SK-N-MC (cell line): ENCODE results near the gene ADGRL3.
"Not testable (repeated sequence)": the region's sequence is repeated elsewhere in the genome, so short reads cannot be mapped to it uniquely, and the experiment has no call there.

Experiments
- DNase-seq: peaks from one replicate; pipeline ENCODE4 v3.0.0-alpha.2; 2011; ENCODE audit warnings: low read depth, low spot score
- H3K27ac ChIP-seq: fragments of 200-600 bp; sonication (generic); 2 replicates; pipeline ENCODE4 v1.5.1; 2016; ENCODE audit warnings: mixed run types
- H3K36me3 ChIP-seq: fragments of 200-600 bp; sonication (generic); 2 replicates; pipeline ENCODE4 v1.6.1; 2017; ENCODE audit warnings: antibody characterized with exemption, low read length, mixed read lengths; ENCODE audit not compliant: insufficient read depth
- H3K4me3 ChIP-seq: fragments of 200-600 bp; sonication (generic); 2 replicates; pipeline ENCODE4 v1.5.1; 2016
- H3K9ac ChIP-seq: fragments of 200-600 bp; sonication (generic); 2 replicates; pipeline ENCODE4 v1.8.0; 2017; ENCODE audit warnings: mixed run types, mixed read lengths; ENCODE audit not compliant: insufficient read length
- H3K9me3 ChIP-seq: fragments of 200-600 bp; sonication (generic); 2 replicates; pipeline ENCODE4 v1.6.1; 2017; ENCODE audit warnings: low read depth, mild to moderate bottlenecking, antibody characterized with exemption, low read length, moderate library complexity, mixed read lengths
- EZH2 ChIP-seq: fragments of 200-600 bp; sonication (generic); IDR thresholded peaks from one replicate; pipeline ENCODE4 v1.6.1; 2017; ENCODE audit warnings: antibody characterized with exemption
- FOXP2 ChIP-seq: optimal IDR thresholded peaks from 2 replicates; pipeline ENCODE3; 2011; ENCODE audit warnings: mild to moderate bottlenecking, moderate library complexity; ENCODE audit not compliant: insufficient read depth; ENCODE audit errors: extremely low read length, control extremely low read depth
- POLR2AphosphoS5 ChIP-seq: IDR thresholded peaks from 2 replicates; pipeline ENCODE4 v1.6.1; 2012; ENCODE audit warnings: mild to moderate bottlenecking, low read depth, low read length, borderline replicate concordance

The ADGRL3 gene

GRCh38 chr4:61201961-61202637, 2.0 kb downstream of the ADGRL3 start:
- Histone ChIP-seq H3K4me3 (peak overlapping the region; percentile 95), H3K9me3 (no peaks in the 10 kb centered on the region), H3K27ac (no peak overlapping the region), H3K36me3 (no peaks in the 10 kb centered on the region), H3K9ac (no peak overlapping the region)
- TF ChIP-seq FOXP2 (no peak), POLR2AphosphoS5 (no peak), EZH2 (no peak)
- no peak for DNase-seq

GRCh38 chr4:61202638-61203435, 2.7 kb downstream of the ADGRL3 start:
- peak overlapping the region; percentile 95 for H3K4me3 ChIP-seq
- no peak overlapping the region for H3K9ac ChIP-seq
- H3K9me3 ChIP-seq: no peaks in the 10 kb centered on the region
- TF ChIP-seq POLR2AphosphoS5: no peak
- no peak for TF ChIP-seq EZH2
- TF ChIP-seq FOXP2: no peak
- no peak for DNase-seq
- H3K27ac ChIP-seq: no peak overlapping the region
- H3K36me3 ChIP-seq: no peaks in the 10 kb centered on the region

- H3K9ac ChIP-seq: no peak overlapping the region
- H3K27ac ChIP-seq: no peak overlapping the region
- H3K36me3 ChIP-seq: no peaks in the 10 kb centered on the region
- DNase-seq: no peak
- H3K4me3 ChIP-seq: peak overlapping the region; percentile 95
- no peaks in the 10 kb centered on the region for H3K9me3 ChIP-seq
- TF ChIP-seq POLR2AphosphoS5 (no peak), EZH2 (no peak), FOXP2 (no peak)
Measured at GRCh38 chr4:61203436-61203790, 3.3 kb downstream of the ADGRL3 start.

- no peaks in the 10 kb centered on the region for H3K36me3 ChIP-seq
- DNase-seq: no peak
Measured at GRCh38 chr4:61204353-61205060, 4.4 kb downstream of the ADGRL3 start.

GRCh38 chr4:61205066-61205465, 4.9 kb downstream of the ADGRL3 start:
- H3K36me3 ChIP-seq: no peaks in the 10 kb centered on the region
- no peak for DNase-seq
- TF ChIP-seq EZH2: no peak
- no peak for TF ChIP-seq POLR2AphosphoS5
- no peak for TF ChIP-seq FOXP2
- no peak overlapping the region for H3K27ac ChIP-seq
- no peak overlapping the region for H3K4me3 ChIP-seq
- H3K9me3 ChIP-seq: no peaks in the 10 kb centered on the region
- no peak overlapping the region for H3K9ac ChIP-seq

More at GRCh38 chr4:61204353-61205060, 4.4 kb downstream of the ADGRL3 start:
- Histone ChIP-seq H3K27ac (no peak overlapping the region), H3K4me3 (no peak overlapping the region), H3K9ac (no peak overlapping the region), H3K9me3 (no peaks in the 10 kb centered on the region)
- TF ChIP-seq EZH2 (no peak), FOXP2 (no peak), POLR2AphosphoS5 (no peak)

- not testable (repeated sequence) for H3K27ac ChIP-seq, H3K9me3 ChIP-seq, DNase-seq, H3K36me3 ChIP-seq, H3K9ac ChIP-seq, H3K4me3 ChIP-seq
Measured at GRCh38 chr4:61207156-61207555, 7.0 kb downstream of the ADGRL3 start.

- H3K9me3 ChIP-seq: no peaks in the 10 kb centered on the region
- no peak overlapping the region for H3K27ac ChIP-seq
- TF ChIP-seq FOXP2: no peak
- no peak for TF ChIP-seq EZH2
- TF ChIP-seq POLR2AphosphoS5: no peak
- no peak overlapping the region for H3K4me3 ChIP-seq
- DNase-seq: no peak
- H3K36me3 ChIP-seq: no peaks in the 10 kb centered on the region
- H3K9ac ChIP-seq: no peak overlapping the region
Measured at GRCh38 chr4:61210186-61210939, 10.2 kb downstream of the ADGRL3 start.

GRCh38 chr4:61211781-61212180, 11.7 kb downstream of the ADGRL3 start:
- H3K36me3 ChIP-seq: no peaks in the 10 kb centered on the region
- no peak overlapping the region for H3K27ac ChIP-seq
- no peaks in the 10 kb centered on the region for H3K9me3 ChIP-seq
- no peak overlapping the region for H3K4me3 ChIP-seq
- DNase-seq: no peak
- no peak overlapping the region for H3K9ac ChIP-seq
- no peak for TF ChIP-seq EZH2
- no peak for TF ChIP-seq POLR2AphosphoS5
- TF ChIP-seq FOXP2: no peak
